Ishikawa (cell line): Measurements from ENCODE around the gene RNFT2.

ENCODE experiments used
- CEBPB ChIP-seq: IDR thresholded peaks from 2 replicates; pipeline ENCODE4 v1.6.1; 2012
- CREB1 ChIP-seq: IDR thresholded peaks from 2 replicates; pipeline ENCODE4 v1.6.1; 2012; ENCODE audit warnings: low read depth
- EGR1 ChIP-seq: IDR thresholded peaks from 2 replicates; pipeline ENCODE4 v1.6.1; 2012
- EP300 ChIP-seq: IDR thresholded peaks from 2 replicates; pipeline ENCODE4 v1.6.1; 2012; ENCODE audit warnings: borderline replicate concordance
- FOXM1 ChIP-seq: IDR thresholded peaks from 2 replicates; pipeline ENCODE4 v1.6.1; 2012; ENCODE audit warnings: low read depth, borderline replicate concordance
- RAD21 ChIP-seq: IDR thresholded peaks from 2 replicates; pipeline ENCODE4 v1.6.1; 2012; ENCODE audit warnings: low read depth
- REST ChIP-seq: IDR thresholded peaks from 2 replicates; pipeline ENCODE4 v1.6.1; 2012; ENCODE audit warnings: low read depth, mild to moderate bottlenecking
- TAF1 ChIP-seq: IDR thresholded peaks from 2 replicates; pipeline ENCODE4 v1.6.1; 2012; ENCODE audit warnings: low read depth, mild to moderate bottlenecking
- TCF12 ChIP-seq: IDR thresholded peaks from 2 replicates; pipeline ENCODE4 v1.6.1; 2012; ENCODE audit warnings: low read depth
- USF1 ChIP-seq: IDR thresholded peaks from 2 replicates; pipeline ENCODE4 v1.6.1; 2012
- YY1 ChIP-seq: IDR thresholded peaks from 2 replicates; pipeline ENCODE4 v1.6.1; 2012; ENCODE audit warnings: low read depth
- ZBTB7A ChIP-seq: IDR thresholded peaks from 2 replicates; pipeline ENCODE4 v1.6.1; 2012; ENCODE audit warnings: low read depth
- TF ChIP-seq, protein P1 (sequence below): IDR thresholded peaks from 2 replicates; pipeline ENCODE4 v1.6.1; 2012

GRCh38 chr12:116820064-116820656 lies 82.0 kb downstream of the RNFT2 start:
- TF ChIP-seq CEBPB = no peak
- TF ChIP-seq EP300 = no peak
- TF ChIP-seq TAF1 = no peak
- TF ChIP-seq, protein P1, sequence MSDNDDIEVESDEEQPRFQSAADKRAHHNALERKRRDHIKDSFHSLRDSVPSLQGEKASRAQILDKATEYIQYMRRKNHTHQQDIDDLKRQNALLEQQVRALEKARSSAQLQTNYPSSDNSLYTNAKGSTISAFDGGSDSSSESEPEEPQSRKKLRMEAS = no peak
- no peak for TF ChIP-seq TCF12
- no peak for TF ChIP-seq REST
- no peak for TF ChIP-seq EGR1
- no peak for TF ChIP-seq CREB1
- TF ChIP-seq FOXM1 = no peak
- TF ChIP-seq RAD21 = no peak
- no peak for TF ChIP-seq YY1
- no peak for TF ChIP-seq ZBTB7A
- TF ChIP-seq USF1 = no peak
